NCI-H1048 (cell line): Measurements from ENCODE around the gene MARK4.

ENCODE experiments used
- DNase-seq: peaks from one replicate; lab custom pipeline; 2025; lab: John Stamatoyannopoulos, UW

MARK4 gene

GRCh38 chr19:45271735-45272108, 20.7 kb downstream of the MARK4 start:
- no peak for DNase-seq

- DNase-seq: no peak
Measured at GRCh38 chr19:45273521-45273855, 22.4 kb downstream of the MARK4 start.

DNA sequence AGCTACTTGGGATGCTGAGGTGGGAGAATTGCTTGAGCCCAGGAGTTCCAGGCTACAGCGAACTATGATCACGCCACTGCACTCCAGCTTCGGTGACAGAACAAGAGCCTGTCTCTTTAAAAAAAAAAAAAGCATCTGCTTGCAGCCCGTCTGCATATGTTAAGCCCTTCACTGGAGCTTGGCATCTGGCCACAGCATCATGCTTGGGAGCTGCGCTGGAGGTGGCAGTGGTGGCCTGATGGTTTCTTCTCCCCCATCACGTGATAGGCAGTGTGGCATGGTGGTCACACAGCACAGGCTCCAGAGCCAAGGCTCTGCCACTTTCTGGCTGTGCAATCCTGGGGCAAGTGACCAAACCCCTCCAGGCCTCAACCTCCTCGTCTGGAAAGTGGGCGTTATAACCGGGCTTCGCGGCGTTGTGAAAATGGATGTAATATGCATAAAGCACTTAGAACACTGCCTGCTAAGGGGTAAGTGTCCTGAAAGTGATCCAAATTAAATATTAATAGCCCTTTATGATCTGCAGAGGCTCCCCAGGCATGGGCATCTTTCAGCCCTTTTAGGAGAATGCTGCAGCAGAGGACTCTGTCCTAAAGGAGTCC, 24.4 kb downstream of the MARK4 start:
- no peak for DNase-seq

GRCh38 chr19:45276284-45276687, 25.2 kb downstream of the MARK4 start:
- no peak for DNase-seq

DNA sequence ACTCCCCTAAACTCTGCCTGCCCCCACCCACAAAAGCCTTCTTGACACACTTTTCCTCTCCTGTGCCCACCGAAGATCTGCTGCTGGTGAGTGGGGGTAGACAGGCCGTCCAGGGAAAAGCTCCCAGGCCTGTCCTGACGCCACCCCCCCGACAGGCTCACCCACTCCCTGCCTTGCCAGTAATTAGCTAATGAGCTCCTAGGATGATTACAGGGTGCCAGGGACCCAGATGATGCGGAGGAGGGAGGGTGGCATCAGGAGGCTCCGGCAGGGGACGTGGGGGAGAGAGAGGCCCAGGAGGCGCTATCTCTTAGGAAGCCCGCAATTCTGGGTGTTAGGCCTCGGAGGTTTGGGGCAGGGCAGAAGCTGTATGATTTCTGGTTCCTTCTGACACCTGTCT, 27.0 kb downstream of the MARK4 start:
- no peak for DNase-seq

DNA sequence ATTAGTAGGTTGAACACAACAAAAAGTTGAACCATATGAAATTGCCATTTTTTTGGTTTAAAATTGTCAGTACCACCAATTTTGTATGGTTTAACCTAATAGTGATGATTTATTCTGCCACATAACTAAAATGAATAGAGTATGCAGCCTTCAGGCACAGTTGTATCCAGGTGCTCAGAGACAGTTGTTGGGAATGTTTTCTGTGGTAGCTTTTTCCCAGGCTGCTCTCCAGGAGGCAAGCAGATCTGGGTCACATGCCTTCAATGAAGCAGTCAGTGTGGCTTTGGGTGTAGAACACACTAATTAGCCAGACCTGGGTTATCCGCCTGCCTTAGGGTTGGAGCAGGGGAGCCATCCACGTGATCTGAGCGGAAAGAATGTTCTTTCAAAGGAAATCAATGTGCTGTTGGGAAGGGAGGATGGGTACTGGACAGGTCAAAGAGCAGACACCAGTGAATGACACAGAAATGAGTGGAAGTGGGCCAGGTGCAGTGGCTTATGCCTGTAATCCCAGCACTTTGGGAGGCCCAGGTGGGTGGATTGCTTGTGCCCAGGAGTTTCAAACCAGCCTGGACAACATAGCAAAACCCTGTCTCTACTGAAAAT, 28.6 kb downstream of the MARK4 start:
- DNase-seq: no peak

- no peak for DNase-seq
Measured at GRCh38 chr19:45280471-45280961, 29.4 kb downstream of the MARK4 start.

DNA sequence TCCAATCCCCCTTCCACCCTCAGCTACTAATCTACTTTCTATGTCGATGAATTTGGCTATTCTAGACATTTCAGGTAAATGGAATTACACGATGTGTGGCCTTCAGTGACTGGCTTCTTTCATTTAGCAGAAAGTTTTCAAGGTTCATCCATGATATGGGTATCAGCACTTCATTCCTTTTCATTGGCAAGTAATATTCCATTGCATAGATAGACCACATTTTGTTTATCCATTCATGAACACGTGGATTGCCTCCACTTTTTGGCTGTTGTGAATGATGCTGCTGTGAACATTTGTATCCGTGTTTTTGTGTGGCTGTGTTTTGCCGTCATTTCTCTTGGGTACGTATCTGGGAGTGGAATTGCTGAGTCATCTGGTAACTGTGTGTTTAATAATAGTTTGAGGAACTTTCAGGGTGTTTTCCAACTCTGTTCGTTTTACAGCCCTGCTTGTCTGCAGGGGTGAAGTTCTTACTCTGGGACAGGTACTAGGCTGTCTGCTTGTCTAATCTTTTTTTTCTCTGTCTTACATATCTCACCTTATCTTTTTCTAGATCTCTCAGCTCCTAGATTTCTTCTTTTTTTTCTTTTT, 32.5 kb downstream of the MARK4 start:
- DNase-seq: no peak

- DNase-seq: no peak
Measured at GRCh38 chr19:45290381-45290931, 39.4 kb downstream of the MARK4 start.

GRCh38 chr19:45291834-45292233, 40.8 kb downstream of the MARK4 start:
- no peak for DNase-seq

DNA sequence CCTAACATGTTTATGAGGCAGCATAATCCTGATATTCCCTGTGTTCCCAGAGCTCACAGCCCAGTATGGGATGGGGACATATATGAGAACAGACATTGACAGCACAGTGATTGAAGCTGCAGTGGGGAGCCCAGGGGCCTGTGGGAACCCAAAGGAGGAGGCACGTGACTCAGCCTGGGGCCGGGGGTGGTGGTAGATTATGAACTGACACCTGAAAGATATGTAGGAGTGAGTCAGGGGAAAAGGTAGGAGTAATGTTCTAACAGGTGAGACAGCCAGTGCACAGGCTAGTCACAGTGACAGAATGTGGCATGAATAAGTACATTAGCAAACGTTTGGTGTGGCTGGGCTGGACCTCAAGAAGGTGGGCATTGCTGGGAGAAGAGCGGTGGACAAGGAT, 42.6 kb downstream of the MARK4 start:
- no peak for DNase-seq

- no peak for DNase-seq
Measured at GRCh38 chr19:45294291-45295029, 43.4 kb downstream of the MARK4 start.

DNA sequence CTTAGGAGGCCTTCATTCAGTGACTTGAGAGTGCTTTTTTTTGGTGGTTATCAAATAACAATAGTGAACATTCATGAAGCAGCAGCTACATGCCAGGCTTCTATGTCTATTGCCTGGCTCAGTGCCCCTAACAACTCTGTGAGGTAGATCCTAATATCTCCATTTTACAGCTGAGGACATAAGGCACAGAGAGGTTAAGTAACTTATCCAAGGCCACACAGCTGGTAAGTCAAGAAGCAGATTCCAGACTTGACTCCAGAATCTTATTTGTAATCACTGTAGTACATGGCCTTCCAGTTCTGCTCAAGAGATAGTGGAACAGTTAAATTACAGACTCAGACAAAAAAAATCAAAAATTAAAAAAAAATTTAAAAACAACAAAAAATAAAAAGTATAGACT, 44.8 kb downstream of the MARK4 start:
- no peak for DNase-seq

GRCh38 chr19:45296355-45296754, 45.3 kb downstream of the MARK4 start:
- DNase-seq: no peak

GRCh38 chr19:45297674-45298073, 46.6 kb downstream of the MARK4 start:
- DNase-seq: no peak

DNA sequence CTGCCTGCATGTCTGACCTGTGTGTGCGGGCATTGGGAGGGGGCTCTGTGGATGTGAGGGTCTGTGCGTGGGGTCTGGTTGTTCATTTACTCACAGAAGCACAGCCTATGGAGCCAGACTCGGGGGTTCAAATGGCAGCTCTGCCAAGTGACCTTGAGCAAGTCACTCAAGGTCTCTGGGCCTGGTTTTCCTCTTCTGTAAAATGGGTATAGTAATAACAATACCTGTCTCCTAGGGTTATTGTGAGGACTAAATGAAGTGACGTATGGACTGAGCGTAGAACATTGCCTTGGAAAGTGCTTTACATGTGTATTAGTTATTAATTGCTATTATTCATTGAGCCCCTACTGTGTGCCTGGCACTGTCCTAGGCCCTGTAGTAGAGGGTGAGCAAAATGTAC, 47.2 kb downstream of the MARK4 start:
- DNase-seq: no peak

DNA sequence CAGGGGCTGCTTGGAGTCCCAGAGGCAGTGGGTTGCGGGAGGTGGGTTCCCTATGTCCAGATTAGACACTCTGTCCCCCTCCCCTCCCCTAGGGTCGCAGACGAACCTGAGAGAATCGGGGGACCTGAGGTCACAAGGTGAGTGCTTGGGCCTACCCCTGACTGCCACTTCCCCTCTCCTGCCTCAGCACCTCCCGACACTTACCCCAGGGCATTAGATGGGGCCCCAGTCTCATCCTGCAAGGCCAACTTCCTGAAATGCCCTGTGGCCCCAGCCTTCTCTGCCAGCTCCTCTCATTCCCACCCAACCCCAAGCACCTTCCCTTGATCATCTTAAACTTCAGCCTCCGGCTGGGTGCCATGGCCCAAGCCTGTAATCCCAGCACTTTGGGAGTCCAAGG, 48.6 kb downstream of the MARK4 start:
- DNase-seq: no peak

DNA sequence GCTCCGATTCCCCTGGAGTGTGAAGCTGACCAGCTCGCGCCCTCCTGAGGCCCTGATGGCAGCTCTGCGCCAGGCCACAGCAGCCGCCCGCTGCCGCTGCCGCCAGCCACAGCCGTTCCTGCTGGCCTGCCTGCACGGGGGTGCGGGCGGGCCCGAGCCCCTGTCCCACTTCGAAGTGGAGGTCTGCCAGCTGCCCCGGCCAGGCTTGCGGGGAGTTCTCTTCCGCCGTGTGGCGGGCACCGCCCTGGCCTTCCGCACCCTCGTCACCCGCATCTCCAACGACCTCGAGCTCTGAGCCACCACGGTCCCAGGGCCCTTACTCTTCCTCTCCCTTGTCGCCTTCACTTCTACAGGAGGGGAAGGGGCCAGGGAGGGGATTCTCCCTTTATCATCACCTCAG, 51.3 kb downstream of the MARK4 start:
- no peak for DNase-seq

GRCh38 chr19:45303269-45304060, 52.4 kb downstream of the MARK4 start:
- no peak for DNase-seq

- no peak for DNase-seq
Measured at GRCh38 chr19:45304141-45304926, 53.3 kb downstream of the MARK4 start.

GRCh38 chr19:45305007-45305406, 53.9 kb downstream of the MARK4 start:
- DNase-seq: no peak
